Keratinocyte (primary cell): ENCODE measurements around the gene RPL4. TPM values are rescaled to one million over a fixed set of nuclear protein-coding genes. Genes with fewer than 3 reads are reported as not detected.

Experiments used
- DNase-seq: peaks from one replicate; pipeline ENCODE4 v3.0.0-alpha.2; 2011; ENCODE audit warnings: low read depth, missing footprints, low spot score
- FAIRE-seq: peaks from 2 replicates; lab custom pipeline; 2011; peaks lifted over from hg19 to GRCh38; lab: Jason Lieb, UNC
- H2AFZ ChIP-seq: 2 replicates; pipeline ENCODE4 v1.6.0; 2012; ENCODE audit warnings: low read length, control low read depth, inconsistent platforms; ENCODE audit not compliant: control insufficient read depth
- H3K27ac ChIP-seq: 2 replicates; pipeline ENCODE4 v1.5.1; 2011; ENCODE audit warnings: low read length; ENCODE audit not compliant: control insufficient read depth, insufficient read depth
- H3K27me3 ChIP-seq: 3 replicates; pipeline ENCODE4 v1.6.0; 2011; ENCODE audit warnings: low read length; ENCODE audit not compliant: control insufficient read depth, insufficient read depth; ENCODE audit errors: extremely low read depth
- H3K36me3 ChIP-seq, 2 experiments: 2 replicates in 1 of 2; 3 replicates in 1 of 2; pipeline ENCODE4 v1.5.1; 2011; ENCODE audit warnings: low read length in 2 of 2, mild to moderate bottlenecking in 1 of 2; ENCODE audit not compliant: control insufficient read depth in 2 of 2, insufficient read depth in 2 of 2; ENCODE audit errors: extremely low read depth in 1 of 2
- H3K4me1 ChIP-seq: 3 replicates; pipeline ENCODE4 v1.5.1; 2011; ENCODE audit warnings: low read length; ENCODE audit not compliant: control insufficient read depth, insufficient read depth; ENCODE audit errors: extremely low read depth
- H3K4me2 ChIP-seq: 3 replicates; pipeline ENCODE4 v1.6.0; 2011; ENCODE audit warnings: low read depth, low read length; ENCODE audit not compliant: control insufficient read depth, insufficient read depth; ENCODE audit errors: extremely low read depth
- H3K4me3 ChIP-seq, 3 experiments: fragments of 200-600 bp in 1 of 3; sonication (generic) in 1 of 3; 2 replicates in 2 of 3; 3 replicates in 1 of 3; pipeline ENCODE4 v1.5.1; 2011 to 2016; ENCODE audit warnings: low read length in 3 of 3, mild to moderate bottlenecking in 3 of 3, control low read depth in 2 of 3, inconsistent platforms in 1 of 3, low read depth in 1 of 3, mixed read lengths in 1 of 3, mixed run types in 1 of 3, moderate library complexity in 1 of 3; ENCODE audit not compliant: control insufficient read depth in 2 of 3, insufficient read depth in 2 of 3; ENCODE audit errors: extremely low read depth in 1 of 3
- H3K79me2 ChIP-seq: 2 replicates; pipeline ENCODE4 v1.6.0; 2012; ENCODE audit warnings: low read length; ENCODE audit not compliant: control insufficient read depth, insufficient read depth
- H3K9ac ChIP-seq: 3 replicates; pipeline ENCODE4 v1.6.0; 2011; ENCODE audit warnings: low read length; ENCODE audit not compliant: control insufficient read depth, insufficient read depth; ENCODE audit errors: extremely low read depth
- H3K9me1 ChIP-seq: 3 replicates; pipeline ENCODE4 v1.6.0; 2011; ENCODE audit warnings: low read length; ENCODE audit not compliant: control insufficient read depth, insufficient read depth; ENCODE audit errors: extremely low read depth
- H3K9me3 ChIP-seq: 2 replicates; pipeline ENCODE4 v1.5.1; 2012; ENCODE audit warnings: low read depth, low read length; ENCODE audit not compliant: control insufficient read depth
- H4K20me1 ChIP-seq: 3 replicates; pipeline ENCODE4 v1.6.0; 2011; ENCODE audit warnings: low read length; ENCODE audit not compliant: control insufficient read depth, insufficient read depth; ENCODE audit errors: extremely low read depth
- CTCF ChIP-seq, 3 experiments: IDR thresholded peaks in 1 of 3; conservative IDR thresholded peaks in 1 of 3; optimal IDR thresholded peaks in 1 of 3; 2 replicates in 2 of 3; 3 replicates in 1 of 3; pipeline versions ENCODE3 to v1.5.1; 2011; ENCODE audit warnings: low read length in 3 of 3, mild to moderate bottlenecking in 3 of 3, moderate library complexity in 2 of 3, control low read depth in 1 of 3, inconsistent platforms in 1 of 3; ENCODE audit not compliant: insufficient read depth in 2 of 3; ENCODE audit errors: extremely low read depth in 1 of 3
- EZH2 ChIP-seq: IDR thresholded peaks from one replicate; pipeline ENCODE4 v1.6.1; 2012; ENCODE audit warnings: inconsistent platforms, mild to moderate bottlenecking, low read length, moderate library complexity
- dilution Hi-C: fragments of 300-500 bp; cut with MboI; formaldehyde crosslinking; loops from one replicate; pipeline ENCODE4 v1.7.0; 2020; ENCODE audit warnings: low sequenced_read_pairs; ENCODE audit not compliant: extremely low pct_ligation_motif_present
- polyA plus RNA-seq, 5 experiments: library from polyadenylated mRNA; depleted of rRNA in 3 of 5; stranded (reverse) in 3 of 5; stranded (forward) in 1 of 5; unstranded in 1 of 5; fragments of >200 nt; gene quantifications; 1 replicate in 1 of 5; 2 replicates in 3 of 5; 3 replicates in 1 of 5; pipeline versions ENCODE4 v1.2.1 to v1.2.3, GENCODE V29; 2011 to 2012; ENCODE audit warnings: missing spikeins in 2 of 5, low read depth in 1 of 5, low replicate concordance in 1 of 5

The RPL4 gene
- polyA plus RNA-seq, 1 donor (not counting 4 experiments of a cell fraction or from before 2014, with no cell fraction given) = 4,989 TPM

- FAIRE-seq (no peak), DNase-seq (no peak)
- H3K4me3 ChIP-seq = no peak overlapping the region
- TF ChIP-seq CTCF (optimal IDR thresholded peaks at IDR 0.05 in 1 of 3, IDR thresholded peaks at IDR 0.05 in 1 of 3, conservative IDR thresholded peaks at IDR 0.05 in 1 of 3; ENCODE audit: extremely low read depth in 1 of 3, insufficient read depth in 2 of 3, low read length in 3 of 3) (no peak), EZH2 (no peak)
- dilution Hi-C loops = no loop called here
- peaks cover 2 to 5% of the 10 kb centered on the region in 2 experiments for H3K36me3 ChIP-seq
- H3K9ac ChIP-seq = no peak overlapping the region
- H3K4me1 ChIP-seq = peaks cover 7% of the 10 kb centered on the region
- H2AFZ ChIP-seq = no peak overlapping the region
- H3K9me3 ChIP-seq = no peaks in the 10 kb centered on the region
- no peaks in the 10 kb centered on the region for H3K9me1 ChIP-seq
- H3K79me2 ChIP-seq = peaks cover 45% of the 10 kb centered on the region
- H4K20me1 ChIP-seq = no peaks in the 10 kb centered on the region
- no peak overlapping the region for H3K4me2 ChIP-seq
- H3K27ac ChIP-seq = no peak overlapping the region
- H3K27me3 ChIP-seq = no peaks in the 10 kb centered on the region
Measured at GRCh38 chr15:66508293-66508883, 3.7 kb upstream of the RPL4 start.

- DNase-seq (no peak), FAIRE-seq (no peak)
- H3K4me1 ChIP-seq = peaks cover 17% of the 10 kb centered on the region
- TF ChIP-seq CTCF (optimal IDR thresholded peaks at IDR 0.05 in 1 of 3, IDR thresholded peaks at IDR 0.05 in 1 of 3, conservative IDR thresholded peaks at IDR 0.05 in 1 of 3; ENCODE audit: extremely low read depth in 1 of 3, insufficient read depth in 2 of 3, low read length in 3 of 3) = no peak
- TF ChIP-seq EZH2 = no peak
- H3K79me2 ChIP-seq = peaks cover 70% of the 10 kb centered on the region
- H4K20me1 ChIP-seq = peaks cover 10% of the 10 kb centered on the region
- H3K9me3 ChIP-seq = no peaks in the 10 kb centered on the region
- peak overlapping the region; percentile 98 for H3K9ac ChIP-seq
- H3K9me1 ChIP-seq = no peaks in the 10 kb centered on the region
- H3K4me2 ChIP-seq = peak overlapping the region; percentile 91
- dilution Hi-C loops = no loop called here
- H3K4me3 ChIP-seq = peak overlapping the region; percentile 89 to 99 (median 98)
- peak overlapping the region; percentile 99 for H3K27ac ChIP-seq
- H2AFZ ChIP-seq = peak overlapping the region; percentile 94
- peaks cover 13 to 26% of the 10 kb centered on the region in 2 experiments for H3K36me3 ChIP-seq
- no peaks in the 10 kb centered on the region for H3K27me3 ChIP-seq
Measured at GRCh38 chr15:66505818-66506217, 1.2 kb upstream of the RPL4 start.
